ENCODE measurements around the gene SERINC3. TPM values are rescaled to one million over a fixed set of nuclear protein-coding genes. Genes with fewer than 3 reads are reported as not detected.

The SERINC3 gene
- total and polyA plus RNA-seq, 8 donors, result 14.5 to 52.1 (median 31.3) TPM

DNA sequence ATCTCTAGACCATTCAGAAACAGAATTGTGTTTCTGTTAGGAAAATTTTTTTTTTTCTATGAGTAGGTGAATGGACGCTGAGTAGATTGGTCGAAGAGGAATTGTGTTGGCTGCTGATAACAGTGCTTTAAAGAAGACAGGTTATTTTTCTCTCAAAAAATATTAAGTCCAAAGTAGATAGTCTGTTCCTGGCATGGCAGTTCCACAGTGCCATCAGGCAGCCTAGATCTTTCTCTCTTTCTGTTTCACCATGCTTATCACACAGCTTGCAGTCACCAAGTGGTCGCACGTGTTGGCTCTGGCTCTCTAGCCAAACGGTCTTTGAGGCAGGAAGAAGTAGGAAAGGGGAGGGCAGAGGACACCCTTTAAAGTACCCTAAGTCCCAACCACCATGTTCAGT is 22.4 kb upstream of the SERINC3 start:
- no peak for ATAC-seq
- Histone ChIP-seq H3K9me3 (no peaks in the 10 kb centered on the region), H3K27me3 (no peaks in the 10 kb centered on the region), H3K4me1 (peaks cover 0 to 6% (median 5%) of the 10 kb centered on the region in 3 donors), H3K27ac (no peak overlapping the region), H3K36me3 (no peaks in the 10 kb centered on the region), H3K4me3 (no peak overlapping the region)
- DNase-seq, result no peak
- FAIRE-seq, result no peak
- TF ChIP-seq, protein P1, sequence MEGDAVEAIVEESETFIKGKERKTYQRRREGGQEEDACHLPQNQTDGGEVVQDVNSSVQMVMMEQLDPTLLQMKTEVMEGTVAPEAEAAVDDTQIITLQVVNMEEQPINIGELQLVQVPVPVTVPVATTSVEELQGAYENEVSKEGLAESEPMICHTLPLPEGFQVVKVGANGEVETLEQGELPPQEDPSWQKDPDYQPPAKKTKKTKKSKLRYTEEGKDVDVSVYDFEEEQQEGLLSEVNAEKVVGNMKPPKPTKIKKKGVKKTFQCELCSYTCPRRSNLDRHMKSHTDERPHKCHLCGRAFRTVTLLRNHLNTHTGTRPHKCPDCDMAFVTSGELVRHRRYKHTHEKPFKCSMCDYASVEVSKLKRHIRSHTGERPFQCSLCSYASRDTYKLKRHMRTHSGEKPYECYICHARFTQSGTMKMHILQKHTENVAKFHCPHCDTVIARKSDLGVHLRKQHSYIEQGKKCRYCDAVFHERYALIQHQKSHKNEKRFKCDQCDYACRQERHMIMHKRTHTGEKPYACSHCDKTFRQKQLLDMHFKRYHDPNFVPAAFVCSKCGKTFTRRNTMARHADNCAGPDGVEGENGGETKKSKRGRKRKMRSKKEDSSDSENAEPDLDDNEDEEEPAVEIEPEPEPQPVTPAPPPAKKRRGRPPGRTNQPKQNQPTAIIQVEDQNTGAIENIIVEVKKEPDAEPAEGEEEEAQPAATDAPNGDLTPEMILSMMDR (IDR thresholded peaks at IDR 0.05), result no peak
- intact Hi-C loops (cut with DNase I), result no loop called here
- WGBS, 2 donors, result 66 to 77% methylated on average over 5 of the region's 5 CpGs

DNA sequence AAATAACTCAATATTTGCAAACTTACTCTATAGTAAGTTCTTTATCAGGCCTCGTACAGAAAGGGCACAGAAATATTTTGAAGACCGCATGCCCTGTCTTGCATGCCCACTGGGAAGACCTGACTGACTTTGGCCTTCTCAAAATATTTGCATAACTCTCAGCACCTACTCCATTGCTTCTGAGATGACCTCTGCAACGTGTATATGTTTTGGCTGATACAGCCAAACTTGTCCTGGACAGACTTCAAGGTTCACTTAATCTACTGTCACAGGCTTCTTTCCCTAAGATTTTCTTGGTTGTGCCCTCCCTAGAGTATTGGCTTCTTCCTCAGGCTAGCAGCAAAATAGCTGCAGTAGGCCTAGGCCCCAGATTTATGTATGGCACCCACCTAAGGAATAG is 21.5 kb upstream of the SERINC3 start:
- DNase-seq (no peak), ATAC-seq (no peak), FAIRE-seq (no peak)
- Histone ChIP-seq H3K36me3 (no peaks in the 10 kb centered on the region), H3K4me1 (peaks cover 0 to 5% (median 4%) of the 10 kb centered on the region in 3 donors), H3K9me3 (no peaks in the 10 kb centered on the region), H3K4me3 (no peak overlapping the region), H3K27me3 (no peaks in the 10 kb centered on the region), H3K27ac (no peak overlapping the region)
- WGBS, 2 donors, result 54 to 64% methylated on average over 3 of the region's 3 CpGs
- intact Hi-C loops (cut with DNase I), result no loop called here
- TF ChIP-seq, protein P1 (IDR thresholded peaks at IDR 0.05), result no peak

GRCh38 chr20:44542890-44543289 is 21.0 kb upstream of the SERINC3 start:
- intact Hi-C loops (cut with DNase I), result no loop called here
- H3K27me3 ChIP-seq, result no peaks in the 10 kb centered on the region
- DNase-seq (no peak), ATAC-seq (no peak), FAIRE-seq (no peak)
- TF ChIP-seq, protein P1 (IDR thresholded peaks at IDR 0.05), result no peak
- no peaks in the 10 kb centered on the region for H3K9me3 ChIP-seq
- no peak overlapping the region for H3K27ac ChIP-seq
- peaks cover 0 to under 1% (median 0%) of the 10 kb centered on the region in 3 donors for H3K4me1 ChIP-seq
- no peaks in the 10 kb centered on the region for H3K36me3 ChIP-seq
- WGBS, 2 donors, result 89 to 91% methylated on average over 1 of the region's 1 CpG
- no peak overlapping the region for H3K4me3 ChIP-seq

DNA sequence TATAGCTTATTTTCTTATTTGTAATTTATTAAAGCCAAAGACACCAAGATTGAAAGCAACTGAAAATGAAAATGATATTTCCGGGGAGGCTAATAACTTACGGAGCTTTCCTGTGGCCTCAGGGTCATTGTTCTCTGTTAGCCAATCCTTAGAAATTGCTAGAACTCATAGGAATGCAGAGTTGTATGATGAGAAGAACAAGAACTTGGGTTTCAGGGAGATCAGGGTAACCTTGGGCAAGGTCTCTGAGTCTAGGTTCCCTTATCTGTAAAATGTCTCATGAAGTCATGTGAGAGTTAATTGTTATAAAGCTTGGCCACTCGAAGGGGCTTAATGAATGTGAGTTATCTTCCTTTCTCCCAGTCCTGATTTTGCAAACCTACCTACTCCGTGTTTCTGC is 20.1 kb upstream of the SERINC3 start:
- H3K4me3 ChIP-seq, result no peak overlapping the region
- TF ChIP-seq, protein P1 (IDR thresholded peaks at IDR 0.05), result no peak
- H3K9me3 ChIP-seq, result no peaks in the 10 kb centered on the region
- no peak for DNase-seq
- intact Hi-C loops (cut with DNase I), result no loop called here
- H3K27ac ChIP-seq, result no peak overlapping the region
- WGBS, 2 donors, result 48 to 49% methylated on average over 4 of the region's 4 CpGs
- no peaks in the 10 kb centered on the region for H3K36me3 ChIP-seq
- no peaks in the 10 kb centered on the region for H3K27me3 ChIP-seq
- no peak for ATAC-seq
- no peaks in the 10 kb centered on the region for H3K4me1 ChIP-seq
- no peak for FAIRE-seq

- TF ChIP-seq, protein P1 (IDR thresholded peaks at IDR 0.05), result no peak
- DNase-seq (no peak), FAIRE-seq (no peak), ATAC-seq (no peak)
- 78 to 82% methylated on average over 6 of the region's 6 CpGs for WGBS, 2 donors
- Histone ChIP-seq H3K4me1 (no peaks in the 10 kb centered on the region), H3K27me3 (no peaks in the 10 kb centered on the region), H3K4me3 (no peak overlapping the region), H3K36me3 (no peaks in the 10 kb centered on the region), H3K27ac (no peak overlapping the region), H3K9me3 (no peaks in the 10 kb centered on the region)
- intact Hi-C loops (cut with DNase I), result no loop called here
These were observed 19.0 kb upstream of the SERINC3 start for GRCh38 chr20:44540834-44541233.
